Measurements from ENCODE around the gene INTS11. TPM values are rescaled to one million over a fixed set of nuclear protein-coding genes. Genes with fewer than 3 reads are reported as not detected.

INTS11 gene
- total RNA-seq, 6 experiments from 2014 or later: 35.1 to 52.4 (median 43.5) TPM

DNA sequence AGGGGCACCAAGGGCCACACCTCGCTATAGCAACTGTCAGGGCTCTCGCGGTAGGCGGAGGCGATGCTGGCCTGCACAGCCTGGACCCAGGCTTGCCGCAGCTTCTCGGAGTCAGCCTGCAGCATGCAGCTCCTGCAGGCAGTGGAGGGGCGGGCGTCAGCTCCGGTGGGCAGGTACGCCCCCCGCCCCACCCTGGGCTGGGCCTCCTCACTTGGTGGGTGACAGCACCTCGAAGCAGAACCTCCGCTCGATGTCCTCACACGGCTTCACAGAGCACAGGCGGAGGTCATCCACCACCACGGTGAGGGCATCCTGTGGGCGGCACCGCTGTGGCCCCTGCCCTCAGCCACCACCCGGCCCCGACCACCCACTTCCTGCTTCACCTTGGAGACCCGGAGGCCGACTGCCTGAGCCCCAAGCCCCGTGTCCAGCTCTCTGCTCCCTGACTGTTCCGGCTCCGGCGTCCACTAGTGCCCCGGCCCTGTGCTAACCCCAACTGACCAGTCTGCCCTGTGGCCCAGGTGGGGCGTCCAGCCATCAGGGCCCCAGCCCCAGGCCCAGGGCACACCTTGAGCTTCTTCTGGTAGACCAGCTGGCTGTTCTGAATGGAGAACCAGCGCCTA lies 26.5 kb downstream of the INTS11 start:
- intact Hi-C loops (cut with DNase I): loop anchor here in 1 of 2 donors (10.0 kb wide), 1 partner anchor 53 kb away; the partner anchor contains the start of gene C1QTNF12
- DNase-seq (no peak), ATAC-seq (no peak)
- Histone ChIP-seq H3K27me3 (no peaks in the 10 kb centered on the region), H3K36me3 (no peaks in the 10 kb centered on the region), H3K27ac (no peak overlapping the region), H3K9me3 (no peaks in the 10 kb centered on the region), H3K4me1 (no peaks in the 10 kb centered on the region), H3K4me3 (no peak overlapping the region)
- no peak for TF ChIP-seq POLR2A (IDR thresholded peaks at IDR 0.05)
- TF ChIP-seq, protein P1, sequence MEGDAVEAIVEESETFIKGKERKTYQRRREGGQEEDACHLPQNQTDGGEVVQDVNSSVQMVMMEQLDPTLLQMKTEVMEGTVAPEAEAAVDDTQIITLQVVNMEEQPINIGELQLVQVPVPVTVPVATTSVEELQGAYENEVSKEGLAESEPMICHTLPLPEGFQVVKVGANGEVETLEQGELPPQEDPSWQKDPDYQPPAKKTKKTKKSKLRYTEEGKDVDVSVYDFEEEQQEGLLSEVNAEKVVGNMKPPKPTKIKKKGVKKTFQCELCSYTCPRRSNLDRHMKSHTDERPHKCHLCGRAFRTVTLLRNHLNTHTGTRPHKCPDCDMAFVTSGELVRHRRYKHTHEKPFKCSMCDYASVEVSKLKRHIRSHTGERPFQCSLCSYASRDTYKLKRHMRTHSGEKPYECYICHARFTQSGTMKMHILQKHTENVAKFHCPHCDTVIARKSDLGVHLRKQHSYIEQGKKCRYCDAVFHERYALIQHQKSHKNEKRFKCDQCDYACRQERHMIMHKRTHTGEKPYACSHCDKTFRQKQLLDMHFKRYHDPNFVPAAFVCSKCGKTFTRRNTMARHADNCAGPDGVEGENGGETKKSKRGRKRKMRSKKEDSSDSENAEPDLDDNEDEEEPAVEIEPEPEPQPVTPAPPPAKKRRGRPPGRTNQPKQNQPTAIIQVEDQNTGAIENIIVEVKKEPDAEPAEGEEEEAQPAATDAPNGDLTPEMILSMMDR (IDR thresholded peaks at IDR 0.05): no peak
- no CpG with 5 or more reads among the region's 31 CpGs for WGBS (ENCODE audit: insufficient coverage, low coverage, low lambda C conversion rate, missing lambda C conversion rate)

DNA sequence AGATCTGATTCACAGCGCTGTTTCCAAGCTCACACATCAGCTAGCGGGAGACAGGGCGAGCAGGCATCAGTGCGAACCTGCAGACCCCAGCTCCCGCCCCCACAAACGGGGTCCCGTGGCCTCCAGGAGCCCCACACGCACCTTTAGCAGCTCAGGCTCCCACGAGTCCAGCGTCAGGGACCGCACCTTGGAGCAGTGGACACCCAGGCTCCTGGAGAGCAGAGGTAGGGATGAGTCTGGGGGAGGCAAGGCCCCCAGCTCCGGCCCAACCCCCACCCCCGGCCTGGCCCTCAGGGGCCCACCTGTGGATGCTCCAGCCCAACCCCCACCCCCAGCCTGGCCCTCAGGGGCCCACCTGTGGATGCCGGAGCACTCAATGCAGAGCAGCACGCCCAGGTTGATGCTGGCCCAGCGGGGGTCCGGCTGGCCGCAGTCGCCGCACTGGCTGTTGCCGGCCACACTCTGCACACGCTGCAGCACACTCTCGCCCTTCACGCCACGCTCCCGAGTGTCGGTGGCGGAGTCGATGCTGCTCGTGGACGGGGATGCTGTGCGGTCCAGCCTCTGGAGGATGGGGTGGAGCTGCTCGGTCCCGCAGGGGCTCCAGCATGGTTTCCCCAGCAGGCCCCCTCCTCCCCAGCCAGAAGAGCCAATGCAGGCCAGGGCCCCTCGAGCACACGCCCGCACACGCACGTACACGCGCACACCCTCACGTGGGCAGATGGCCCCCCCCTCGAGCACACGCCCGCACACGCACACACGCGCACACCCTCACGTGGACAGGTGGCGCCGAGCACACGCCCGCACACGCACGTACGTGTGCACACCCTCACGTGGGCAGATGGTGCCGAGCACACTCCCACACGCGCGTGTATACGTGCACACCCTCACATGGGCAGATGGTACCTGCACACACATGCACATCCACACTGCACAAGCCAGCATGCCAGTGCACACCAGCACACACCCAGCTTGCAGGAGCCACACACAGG lies 28.1 kb downstream of the INTS11 start:
- no peak for ATAC-seq
- intact Hi-C loops (cut with DNase I): loop anchor here in 1 of 2 donors (10.0 kb wide), 1 partner anchor 52 kb away; the partner anchor contains the start of gene C1QTNF12
- no peak for TF ChIP-seq POLR2A (IDR thresholded peaks at IDR 0.05)
- TF ChIP-seq, protein P1 (IDR thresholded peaks at IDR 0.05): no peak

DNA sequence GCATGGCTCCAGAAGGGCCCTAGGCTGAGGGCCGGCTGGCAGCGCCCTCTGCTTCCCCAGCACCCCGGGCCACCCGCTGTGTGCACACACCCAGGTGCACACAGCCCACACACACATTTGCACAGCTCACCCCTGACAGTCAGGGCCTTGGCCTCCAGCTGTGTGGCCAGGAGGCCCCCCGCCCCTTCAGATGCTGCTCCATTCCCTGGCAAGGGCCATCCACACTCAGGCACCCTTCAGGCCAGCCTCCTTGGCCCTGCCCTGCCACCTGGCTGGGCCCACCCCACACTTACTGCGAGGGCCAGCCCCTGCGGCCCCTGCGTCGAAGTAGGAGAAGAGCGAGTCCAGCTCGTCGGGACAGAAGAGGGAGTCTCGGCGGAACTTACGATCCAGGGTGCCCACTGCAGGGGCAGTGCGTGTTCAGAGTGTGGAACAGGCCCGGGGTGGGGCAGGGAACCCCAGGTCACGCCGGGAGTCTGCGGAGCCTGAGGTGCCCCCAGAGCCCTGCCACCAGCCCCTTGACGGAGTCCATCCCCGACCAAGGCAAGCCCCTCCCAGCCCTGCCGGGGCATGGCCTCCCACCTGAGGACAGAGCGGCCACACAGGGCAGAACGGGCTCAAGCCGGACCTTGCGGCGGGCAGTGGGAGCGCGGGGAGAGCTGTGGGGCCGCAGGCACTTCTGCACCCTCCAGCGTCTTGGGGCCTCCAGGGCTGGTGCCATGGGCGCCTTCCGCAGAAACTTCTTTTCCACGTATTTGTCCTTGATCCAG lies 29.1 kb downstream of the INTS11 start:
- Histone ChIP-seq H3K4me1 (no peaks in the 10 kb centered on the region), H3K4me3 (no peak overlapping the region), H3K27ac (no peak overlapping the region), H3K9me3 (no peaks in the 10 kb centered on the region), H3K36me3 (no peaks in the 10 kb centered on the region), H3K27me3 (no peaks in the 10 kb centered on the region)
- TF ChIP-seq POLR2A (IDR thresholded peaks at IDR 0.05): no peak
- TF ChIP-seq, protein P1 (IDR thresholded peaks at IDR 0.05): no peak
- DNase-seq: no peak
- no peak for ATAC-seq
- no CpG with 5 or more reads among the region's 35 CpGs for WGBS (ENCODE audit: insufficient coverage, low coverage, low lambda C conversion rate, missing lambda C conversion rate)
- intact Hi-C loops (cut with DNase I): loop anchor here in 1 of 2 donors (10.0 kb wide), 1 partner anchor 51 kb away; the partner anchor contains the start of gene C1QTNF12

More for the DNA sequence above, 28.1 kb downstream of the INTS11 start:
- 94% methylated on average over 12 of the region's 62 CpGs for WGBS (ENCODE audit: insufficient coverage, low coverage, low lambda C conversion rate, missing lambda C conversion rate)
- no peak for DNase-seq
- H3K27ac ChIP-seq: no peak overlapping the region
- H3K9me3 ChIP-seq: no peaks in the 10 kb centered on the region
- H3K4me1 ChIP-seq: no peaks in the 10 kb centered on the region
- H3K27me3 ChIP-seq: no peaks in the 10 kb centered on the region
- no peak overlapping the region for H3K4me3 ChIP-seq
- no peaks in the 10 kb centered on the region for H3K36me3 ChIP-seq

DNA sequence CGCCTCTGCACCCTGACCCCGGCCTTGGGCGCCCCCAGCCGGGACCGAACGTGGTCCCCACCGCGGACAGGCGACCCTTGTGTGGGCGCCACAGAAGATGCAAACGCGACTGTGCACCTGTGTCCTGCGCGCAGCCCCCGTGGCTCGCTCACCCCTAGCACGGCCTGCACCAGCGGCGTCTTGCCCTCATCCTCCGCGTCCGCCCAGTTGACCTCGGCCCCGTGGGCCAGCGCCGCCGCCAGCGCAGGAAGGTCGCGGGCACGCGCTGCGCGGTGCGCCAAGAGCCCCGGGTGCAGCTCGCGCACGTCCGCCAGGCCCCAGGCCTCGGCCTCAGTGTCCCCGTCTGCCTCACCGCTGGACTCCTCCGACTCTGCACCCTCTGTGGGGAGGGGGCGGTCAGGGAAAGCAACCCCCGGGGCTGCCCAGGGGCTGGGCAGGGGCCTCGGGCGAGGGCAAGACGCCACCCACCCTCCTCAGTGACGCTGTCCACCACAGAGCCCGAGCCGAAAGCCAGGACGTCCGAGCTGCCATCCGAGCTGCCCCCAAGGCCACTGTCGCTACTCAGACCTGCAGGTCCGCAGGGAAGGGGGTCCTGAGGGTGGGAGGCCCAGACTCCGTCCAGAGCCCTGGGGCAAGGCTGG lies 30.1 kb downstream of the INTS11 start:
- DNase-seq: no peak
- Histone ChIP-seq H3K4me3 (no peak overlapping the region), H3K27ac (no peak overlapping the region), H3K9me3 (no peaks in the 10 kb centered on the region), H3K27me3 (no peaks in the 10 kb centered on the region), H3K4me1 (no peaks in the 10 kb centered on the region), H3K36me3 (no peaks in the 10 kb centered on the region)
- no peak for ATAC-seq
- WGBS (ENCODE audit: insufficient coverage, low coverage, low lambda C conversion rate, missing lambda C conversion rate): 95% methylated on average over 31 of the region's 58 CpGs
- no peak for TF ChIP-seq POLR2A (IDR thresholded peaks at IDR 0.05)
- TF ChIP-seq, protein P1 (IDR thresholded peaks at IDR 0.05): no peak
- intact Hi-C loops (cut with DNase I): loop anchor here (5.0 to 10.0 kb wide), 2 partner anchors 50 to 172 kb away; partner anchors contain the start of gene C1QTNF12 (in 1 of the 2)

All from right lobe of liver (tissue), 6 donors.